H1 (cell line): ENCODE results near the gene PDCD6IP. TPM values are rescaled to one million over a fixed set of nuclear protein-coding genes. Genes with fewer than 3 reads are reported as not detected.

Experiments
- ATF2 ChIP-seq: IDR thresholded peaks from 2 replicates; pipeline ENCODE4 v1.6.1; 2012; ENCODE audit warnings: low read length, inconsistent platforms
- BACH1 ChIP-seq: IDR thresholded peaks from 2 replicates; pipeline ENCODE4 v1.6.1; 2012; ENCODE audit warnings: low read length, improper control_type of control experiment
- CHD7 ChIP-seq: fragments of 300-600 bp; sonication (generic); IDR thresholded peaks from 2 replicates; pipeline ENCODE4 v1.7.1; 2012; ENCODE audit warnings: low read length, moderate library complexity, mild to moderate bottlenecking, inconsistent platforms; ENCODE audit not compliant: insufficient replicate concordance
- EZH2 ChIP-seq: fragments of 200-600 bp; sonication (generic); IDR thresholded peaks from 2 replicates; pipeline ENCODE4 v1.7.1; 2012; ENCODE audit warnings: low read depth, mild to moderate bottlenecking, moderate library complexity, low read length, inconsistent platforms; ENCODE audit not compliant: severe bottlenecking
- RNF2 ChIP-seq: fragments of 200-900, 300-1000 bp; sonication (generic); IDR thresholded peaks from 2 replicates; pipeline ENCODE4 v1.7.1; 2016; ENCODE audit warnings: borderline replicate concordance, low read depth, mild to moderate bottlenecking, antibody characterized with exemption, low read length; ENCODE audit not compliant: poor library complexity, severe bottlenecking; ENCODE audit errors: missing control alignments
- SIRT6 ChIP-seq: IDR thresholded peaks from one replicate; pipeline ENCODE4 v1.7.1; 2012; ENCODE audit warnings: low read length, inconsistent platforms
- USF2 ChIP-seq: IDR thresholded peaks from 2 replicates; pipeline ENCODE4 v1.6.1; 2011; ENCODE audit warnings: low read length, improper control_type of control experiment
- polyA plus RNA-seq, 7 experiments: library from polyadenylated mRNA; depleted of rRNA in 3 of 7; stranded (reverse) in 5 of 7; unstranded in 2 of 7; fragments of >200 nt in 5 of 7; fragments of 200-250 nt in 2 of 7; gene quantifications; 1 replicate in 5 of 7; 2 replicates in 1 of 7; 4 replicates in 1 of 7; pipeline versions ENCODE4 v1.2.1 to v1.2.3, GENCODE V29; 2011 to 2013; ENCODE audit warnings: missing spikeins in 2 of 7, mixed read lengths in 2 of 7
- total RNA-seq: library from RNA; stranded (reverse); fragmentation: NEBNext Ultra II Directional; extraction: Animal tissue kit (Norgen Biotek cat#: 25700); gene quantifications from 2 replicates; pipeline ENCODE4 v1.2.1, GENCODE V29; 2021

The PDCD6IP gene
- total and polyA plus RNA-seq, 2 of the 8 experiments (the other 6 are each of a cell fraction or from before 2014, with no cell fraction given): 61.7 to 155 TPM

- TF ChIP-seq CHD7: no peak
- TF ChIP-seq EZH2: no peak
- TF ChIP-seq RNF2: no peak
- no peak for TF ChIP-seq USF2
- no peak for TF ChIP-seq ATF2
- TF ChIP-seq BACH1: no peak
- TF ChIP-seq SIRT6: no peak
Observed at GRCh38 chr3:33918126-33918756, 119.8 kb downstream of the PDCD6IP start (continued).
